Lower leg skin (tissue), 3 donors: Measurements from ENCODE around the gene GALNT12.

Source experiments
- POLR2A ChIP-seq, 2 donors: fragments of 450-650 bp; IDR thresholded peaks; one replicate each; pipeline ENCODE4 v1.6.1; 2016 to 2017; ENCODE audit warnings: antibody characterized with exemption in 2 of 2, mild to moderate bottlenecking in 1 of 2, moderate library complexity in 1 of 2
- TF ChIP-seq, protein P1 (sequence below), 3 donors: fragments of 450-650 bp; IDR thresholded peaks; one replicate each; pipeline ENCODE4 v1.5.1; 2016; ENCODE audit warnings: antibody characterized with exemption in 3 of 3, mild to moderate bottlenecking in 3 of 3, moderate library complexity in 2 of 3

GRCh38 chr9:98880311-98881015 lies 73.0 kb downstream of the GALNT12 start:
- TF ChIP-seq, protein P1, sequence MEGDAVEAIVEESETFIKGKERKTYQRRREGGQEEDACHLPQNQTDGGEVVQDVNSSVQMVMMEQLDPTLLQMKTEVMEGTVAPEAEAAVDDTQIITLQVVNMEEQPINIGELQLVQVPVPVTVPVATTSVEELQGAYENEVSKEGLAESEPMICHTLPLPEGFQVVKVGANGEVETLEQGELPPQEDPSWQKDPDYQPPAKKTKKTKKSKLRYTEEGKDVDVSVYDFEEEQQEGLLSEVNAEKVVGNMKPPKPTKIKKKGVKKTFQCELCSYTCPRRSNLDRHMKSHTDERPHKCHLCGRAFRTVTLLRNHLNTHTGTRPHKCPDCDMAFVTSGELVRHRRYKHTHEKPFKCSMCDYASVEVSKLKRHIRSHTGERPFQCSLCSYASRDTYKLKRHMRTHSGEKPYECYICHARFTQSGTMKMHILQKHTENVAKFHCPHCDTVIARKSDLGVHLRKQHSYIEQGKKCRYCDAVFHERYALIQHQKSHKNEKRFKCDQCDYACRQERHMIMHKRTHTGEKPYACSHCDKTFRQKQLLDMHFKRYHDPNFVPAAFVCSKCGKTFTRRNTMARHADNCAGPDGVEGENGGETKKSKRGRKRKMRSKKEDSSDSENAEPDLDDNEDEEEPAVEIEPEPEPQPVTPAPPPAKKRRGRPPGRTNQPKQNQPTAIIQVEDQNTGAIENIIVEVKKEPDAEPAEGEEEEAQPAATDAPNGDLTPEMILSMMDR (IDR thresholded peaks at IDR 0.05), result no peak
- TF ChIP-seq POLR2A (IDR thresholded peaks at IDR 0.05), result no peak
